IgD-negative memory B cell (primary cell): ENCODE measurements around the gene MYRFL. TPM values are rescaled to one million over a fixed set of nuclear protein-coding genes. Genes with fewer than 3 reads are reported as not detected.

Experiments
- polyA plus RNA-seq: library from polyadenylated mRNA; unstranded; fragments of 300-500 nt; fragmentation: Illumina TruSeq; gene quantifications from one replicate; pipeline ENCODE4 v1.2.3, GENCODE V29; 2021

Gene MYRFL
- polyA plus RNA-seq, 1 donor from 2014 or later: not detected

Other genes starting within 250 kb of the MYRFL start
- gene CCT2, start 239.8 kb upstream of the MYRFL start, polyA plus RNA-seq: 147 TPM
- not detected for gene LRRC10, start 214.3 kb upstream of the MYRFL start, polyA plus RNA-seq
- gene BEST3, start 125.9 kb upstream of the MYRFL start, polyA plus RNA-seq: not detected
- 27.1 TPM for gene RAB3IP, start 86.4 kb upstream of the MYRFL start, polyA plus RNA-seq